ENCODE measurements around the gene MYLIP.

The MYLIP gene

DNA sequence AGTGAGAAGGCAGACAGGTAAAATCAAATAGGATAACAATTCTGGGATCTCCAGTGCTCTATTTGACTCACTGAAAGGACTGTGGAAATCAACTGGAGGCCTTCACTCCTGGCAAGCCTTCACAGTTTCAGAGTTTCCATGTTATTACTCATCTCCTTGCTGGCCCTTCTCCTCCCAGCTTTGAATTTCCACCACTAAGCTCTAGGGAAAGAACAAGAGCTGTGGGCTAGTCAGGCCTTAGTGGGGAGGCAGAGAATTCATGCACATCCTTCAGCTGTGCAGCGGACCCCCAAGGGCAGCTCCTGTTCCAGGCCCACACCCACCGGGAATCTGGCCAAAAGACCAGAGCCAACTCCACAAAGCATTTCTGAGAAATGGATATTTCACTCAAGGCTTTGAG, 26.0 kb downstream of the MYLIP start:
- TF ChIP-seq KLF1 (tag by site-specific recombination; IDR thresholded peaks at IDR 0.05) (no peak), PRDM2 (tag by site-specific recombination; IDR thresholded peaks at IDR 0.05; ENCODE audit: borderline replicate concordance) (no peak), ZBTB11 (tag by site-specific recombination; conservative IDR thresholded peaks at IDR 0.05; ENCODE audit: low read depth) (no peak), ZNF585B (tag by site-specific recombination; IDR thresholded peaks at IDR 0.05) (no peak), ZNF600 (tag by site-specific recombination; IDR thresholded peaks at IDR 0.05) (no peak), ZNF266 (tag by site-specific recombination; IDR thresholded peaks at IDR 0.05; ENCODE audit: low read depth) (no peak), ZBTB10 (tag by site-specific recombination; IDR thresholded peaks at IDR 0.05) (no peak), ZNF670 (tag by site-specific recombination; IDR thresholded peaks at IDR 0.05; ENCODE audit: low read depth) (no peak), SP7 (tag by site-specific recombination; IDR thresholded peaks at IDR 0.05) (no peak), ZNF132 (tag by site-specific recombination; IDR thresholded peaks at IDR 0.05; ENCODE audit: borderline replicate concordance) (no peak), INSM2 (tag by site-specific recombination; IDR thresholded peaks at IDR 0.05) (no peak)
- TF ChIP-seq, protein P1, sequence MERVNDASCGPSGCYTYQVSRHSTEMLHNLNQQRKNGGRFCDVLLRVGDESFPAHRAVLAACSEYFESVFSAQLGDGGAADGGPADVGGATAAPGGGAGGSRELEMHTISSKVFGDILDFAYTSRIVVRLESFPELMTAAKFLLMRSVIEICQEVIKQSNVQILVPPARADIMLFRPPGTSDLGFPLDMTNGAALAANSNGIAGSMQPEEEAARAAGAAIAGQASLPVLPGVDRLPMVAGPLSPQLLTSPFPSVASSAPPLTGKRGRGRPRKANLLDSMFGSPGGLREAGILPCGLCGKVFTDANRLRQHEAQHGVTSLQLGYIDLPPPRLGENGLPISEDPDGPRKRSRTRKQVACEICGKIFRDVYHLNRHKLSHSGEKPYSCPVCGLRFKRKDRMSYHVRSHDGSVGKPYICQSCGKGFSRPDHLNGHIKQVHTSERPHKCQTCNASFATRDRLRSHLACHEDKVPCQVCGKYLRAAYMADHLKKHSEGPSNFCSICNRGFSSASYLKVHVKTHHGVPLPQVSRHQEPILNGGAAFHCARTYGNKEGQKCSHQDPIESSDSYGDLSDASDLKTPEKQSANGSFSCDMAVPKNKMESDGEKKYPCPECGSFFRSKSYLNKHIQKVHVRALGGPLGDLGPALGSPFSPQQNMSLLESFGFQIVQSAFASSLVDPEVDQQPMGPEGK (tag by site-specific recombination; IDR thresholded peaks at IDR 0.05), result no peak
- TF ChIP-seq, protein P2, sequence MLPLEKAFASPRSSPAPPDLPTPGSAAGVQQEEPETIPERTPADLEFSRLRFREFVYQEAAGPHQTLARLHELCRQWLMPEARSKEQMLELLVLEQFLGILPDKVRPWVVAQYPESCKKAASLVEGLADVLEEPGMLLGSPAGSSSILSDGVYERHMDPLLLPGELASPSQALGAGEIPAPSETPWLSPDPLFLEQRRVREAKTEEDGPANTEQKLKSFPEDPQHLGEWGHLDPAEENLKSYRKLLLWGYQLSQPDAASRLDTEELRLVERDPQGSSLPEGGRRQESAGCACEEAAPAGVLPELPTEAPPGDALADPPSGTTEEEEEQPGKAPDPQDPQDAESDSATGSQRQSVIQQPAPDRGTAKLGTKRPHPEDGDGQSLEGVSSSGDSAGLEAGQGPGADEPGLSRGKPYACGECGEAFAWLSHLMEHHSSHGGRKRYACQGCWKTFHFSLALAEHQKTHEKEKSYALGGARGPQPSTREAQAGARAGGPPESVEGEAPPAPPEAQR (tag by site-specific recombination; IDR thresholded peaks at IDR 0.05), result no peak
- no peaks in the 10 kb centered on the region for H3K4me1 ChIP-seq (ENCODE audit: control insufficient read depth, insufficient read depth, low read length)
- H3K36me3 ChIP-seq (ENCODE audit: control insufficient read depth in 2 of 2, insufficient read depth in 1 of 2, low read length in 2 of 2), result peaks cover 27 to 64% of the 10 kb centered on the region in 2 experiments
- no peak overlapping the region for H3K4me3 ChIP-seq (ENCODE audit: low read depth, low read length)
- no peak overlapping the region for H3K27ac ChIP-seq (ENCODE audit: extremely low read depth, low read depth, low read length)
- ChIA-PET POLR2A (no interaction called here), CTCF (interaction anchor here (0.6 kb wide), 1 partner anchor 14 kb away, joined by 5 read pairs; no protein-coding TSS in a partner anchor)
- no peaks in the 10 kb centered on the region for H3K9me3 ChIP-seq (ENCODE audit: control insufficient read depth, insufficient read depth, low read depth, low read length)
